ENCODE results near the gene ZNF23. TPM values are rescaled to one million over a fixed set of nuclear protein-coding genes. Genes with fewer than 3 reads are reported as not detected.

ZNF23 gene
- total and polyA plus RNA-seq, 10 of the 15 experiments (the other 5 are each of a cell fraction or from before 2014, with no cell fraction given): 3.6 to 11.5 (median 8.7) TPM

GRCh38 chr16:71421911-71422310 lies 40.1 kb downstream of the ZNF23 start:
- ChIA-PET POLR2A (no interaction called here), CTCF (interaction anchor here (1.0 to 1.6 kb wide), 6 partner anchors 10 to 189 kb away, joined by 3 to 9 read pairs (median 4); no protein-coding TSS in a partner anchor), RAD21 (ENCODE audit: unreplicated experiment) (interaction anchor here (1.2 kb wide), 1 partner anchor 78 kb away, joined by 6 read pairs; no protein-coding TSS in a partner anchor), SMC1A (ENCODE audit: uncharacterized antibody, unreplicated experiment) (interaction anchor here (0.9 to 1.2 kb wide), 3 partner anchors 9 to 189 kb away, joined by 3 to 8 read pairs (median 4); no protein-coding TSS in a partner anchor)
- DNase-seq (ENCODE audit: low read depth, low spot score) (no peak), FAIRE-seq (no peak), ATAC-seq (peak; percentile 71)
- Histone ChIP-seq H3K4me2 (ENCODE audit: control insufficient read depth, insufficient read depth) (no peak overlapping the region), H3K4me3 (no peak overlapping the region), H3K4me1 (ENCODE audit: control insufficient read depth, insufficient read depth, low read length) (no peaks in the 10 kb centered on the region), H3K79me2 (ENCODE audit: control insufficient read depth, insufficient read depth, low read length) (no peaks in the 10 kb centered on the region), H4K20me1 (ENCODE audit: control insufficient read depth, insufficient read depth) (no peaks in the 10 kb centered on the region), H3K36me3 (ENCODE audit: control insufficient read depth in 2 of 2, insufficient read depth in 2 of 2, low read length in 1 of 2) (no peaks in the 10 kb centered on the region), H3K9me3 (replicated peaks; ENCODE audit: control insufficient read depth, insufficient read depth, low read length) (no peaks in the 10 kb centered on the region), H3K9ac (ENCODE audit: control insufficient read depth, insufficient read depth, low read length) (no peak overlapping the region), H3K27ac (ENCODE audit: control insufficient read depth, insufficient read depth) (no peak overlapping the region), H2AFZ (ENCODE audit: control insufficient read depth, low read depth, low read length) (no peak overlapping the region), H3K27me3 (replicated peaks in 1 of 2; ENCODE audit: control insufficient read depth in 2 of 2, insufficient read depth in 2 of 2, low read length in 1 of 2) (no peaks in the 10 kb centered on the region; a peak in 2 of 4 replicates)
- intact Hi-C loops (cut with micrococcal nuclease; ENCODE audit: unreplicated experiment): no loop called here
- in situ Hi-C loops (cut with MboI): no loop called here
- TF ChIP-seq RAD21 (IDR thresholded peaks at IDR 0.05; ENCODE audit: insufficient read depth, low read depth, low read length) (0 out of 2 replicates have a peak, but pooled peaks have one; percentile 9), SMC3 (IDR thresholded peaks at IDR 0.05; ENCODE audit: borderline replicate concordance, low read length) (peak; percentile 15; the same call in 1 of the 2 replicates), MXI1 (IDR thresholded peaks at IDR 0.05; ENCODE audit: low read depth, low read length) (no peak)
- TF ChIP-seq, protein P1, sequence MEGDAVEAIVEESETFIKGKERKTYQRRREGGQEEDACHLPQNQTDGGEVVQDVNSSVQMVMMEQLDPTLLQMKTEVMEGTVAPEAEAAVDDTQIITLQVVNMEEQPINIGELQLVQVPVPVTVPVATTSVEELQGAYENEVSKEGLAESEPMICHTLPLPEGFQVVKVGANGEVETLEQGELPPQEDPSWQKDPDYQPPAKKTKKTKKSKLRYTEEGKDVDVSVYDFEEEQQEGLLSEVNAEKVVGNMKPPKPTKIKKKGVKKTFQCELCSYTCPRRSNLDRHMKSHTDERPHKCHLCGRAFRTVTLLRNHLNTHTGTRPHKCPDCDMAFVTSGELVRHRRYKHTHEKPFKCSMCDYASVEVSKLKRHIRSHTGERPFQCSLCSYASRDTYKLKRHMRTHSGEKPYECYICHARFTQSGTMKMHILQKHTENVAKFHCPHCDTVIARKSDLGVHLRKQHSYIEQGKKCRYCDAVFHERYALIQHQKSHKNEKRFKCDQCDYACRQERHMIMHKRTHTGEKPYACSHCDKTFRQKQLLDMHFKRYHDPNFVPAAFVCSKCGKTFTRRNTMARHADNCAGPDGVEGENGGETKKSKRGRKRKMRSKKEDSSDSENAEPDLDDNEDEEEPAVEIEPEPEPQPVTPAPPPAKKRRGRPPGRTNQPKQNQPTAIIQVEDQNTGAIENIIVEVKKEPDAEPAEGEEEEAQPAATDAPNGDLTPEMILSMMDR (IDR thresholded peaks at IDR 0.05 in 2 of 3, conservative IDR thresholded peaks at IDR 0.05 in 1 of 3; ENCODE audit: control insufficient read depth in 2 of 3, extremely low read depth in 1 of 3, insufficient read depth in 1 of 3, low read depth in 3 of 3, low read length in 3 of 3): peak; percentile 49 to 61 (median 52)
- WGBS (ENCODE audit: insufficient coverage, insufficient replicate concordance, low lambda C conversion rate, missing lambda C conversion rate): 56% methylated on average over 4 of the region's 4 CpGs
- no TSS peak for BruUV-seq (replicated peaks)

All from GM12878 (cell line).